ENCODE measurements around the gene ANKRA2. TPM values are rescaled to one million over a fixed set of nuclear protein-coding genes. Genes with fewer than 3 reads are reported as not detected.
A peak's percentile ranks its signal among the peaks of the same experiment; 100 is the strongest.

ANKRA2 gene
- total and polyA plus RNA-seq, 9 of the 15 experiments (the other 6 are each of a cell fraction or from before 2014, with no cell fraction given) = 7.9 to 28.7 (median 12.8) TPM

DNA sequence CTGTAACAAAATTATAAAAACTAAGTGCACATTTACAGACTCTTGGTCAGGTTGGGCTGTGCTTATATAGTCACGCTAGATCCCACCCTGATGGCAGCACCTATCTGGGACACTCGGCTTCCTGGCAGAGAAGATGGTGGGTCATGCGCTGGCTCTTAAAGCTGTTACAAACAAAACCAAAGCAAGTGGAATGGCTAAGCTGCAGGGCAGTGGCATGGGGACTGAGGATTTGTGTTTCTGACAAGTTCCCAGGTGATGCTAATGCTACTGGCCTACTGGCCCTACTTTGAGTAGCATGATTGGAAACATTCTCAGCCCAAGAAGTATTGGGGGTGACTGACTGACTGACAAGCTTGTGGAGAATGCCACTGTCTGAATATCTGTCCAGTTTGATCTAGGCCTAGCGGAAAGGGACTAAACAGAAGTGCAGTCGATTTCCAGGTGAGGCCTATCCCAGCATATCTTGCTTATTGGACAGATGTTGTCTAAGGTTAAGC lies 58.9 kb downstream of the ANKRA2 start (continued):
- TF ChIP-seq, protein P1, sequence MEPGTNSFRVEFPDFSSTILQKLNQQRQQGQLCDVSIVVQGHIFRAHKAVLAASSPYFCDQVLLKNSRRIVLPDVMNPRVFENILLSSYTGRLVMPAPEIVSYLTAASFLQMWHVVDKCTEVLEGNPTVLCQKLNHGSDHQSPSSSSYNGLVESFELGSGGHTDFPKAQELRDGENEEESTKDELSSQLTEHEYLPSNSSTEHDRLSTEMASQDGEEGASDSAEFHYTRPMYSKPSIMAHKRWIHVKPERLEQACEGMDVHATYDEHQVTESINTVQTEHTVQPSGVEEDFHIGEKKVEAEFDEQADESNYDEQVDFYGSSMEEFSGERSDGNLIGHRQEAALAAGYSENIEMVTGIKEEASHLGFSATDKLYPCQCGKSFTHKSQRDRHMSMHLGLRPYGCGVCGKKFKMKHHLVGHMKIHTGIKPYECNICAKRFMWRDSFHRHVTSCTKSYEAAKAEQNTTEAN (CRISPR knock-in tag; IDR thresholded peaks at IDR 0.05) = no peak
- no peak for TF ChIP-seq ZC3H8 (IDR thresholded peaks at IDR 0.05)
- TF ChIP-seq FUS (optimal IDR thresholded peaks at IDR 0.05; ENCODE audit: low read depth, low read length) = no peak
- no peak for TF ChIP-seq ZFP30 (CRISPR knock-in tag; IDR thresholded peaks at IDR 0.05; ENCODE audit: borderline replicate concordance)
- TF ChIP-seq, protein P2, sequence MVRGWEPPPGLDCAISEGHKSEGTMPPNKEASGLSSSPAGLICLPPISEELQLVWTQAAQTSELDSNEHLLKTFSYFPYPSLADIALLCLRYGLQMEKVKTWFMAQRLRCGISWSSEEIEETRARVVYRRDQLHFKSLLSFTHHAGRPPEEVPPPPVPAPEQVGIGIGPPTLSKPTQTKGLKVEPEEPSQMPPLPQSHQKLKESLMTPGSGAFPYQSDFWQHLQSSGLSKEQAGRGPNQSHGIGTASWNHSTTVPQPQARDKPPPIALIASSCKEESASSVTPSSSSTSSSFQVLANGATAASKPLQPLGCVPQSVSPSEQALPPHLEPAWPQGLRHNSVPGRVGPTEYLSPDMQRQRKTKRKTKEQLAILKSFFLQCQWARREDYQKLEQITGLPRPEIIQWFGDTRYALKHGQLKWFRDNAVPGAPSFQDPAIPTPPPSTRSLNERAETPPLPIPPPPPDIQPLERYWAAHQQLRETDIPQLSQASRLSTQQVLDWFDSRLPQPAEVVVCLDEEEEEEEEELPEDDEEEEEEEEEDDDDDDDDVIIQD (CRISPR knock-in tag; IDR thresholded peaks at IDR 0.05) = no peak
- TF ChIP-seq, protein P3, sequence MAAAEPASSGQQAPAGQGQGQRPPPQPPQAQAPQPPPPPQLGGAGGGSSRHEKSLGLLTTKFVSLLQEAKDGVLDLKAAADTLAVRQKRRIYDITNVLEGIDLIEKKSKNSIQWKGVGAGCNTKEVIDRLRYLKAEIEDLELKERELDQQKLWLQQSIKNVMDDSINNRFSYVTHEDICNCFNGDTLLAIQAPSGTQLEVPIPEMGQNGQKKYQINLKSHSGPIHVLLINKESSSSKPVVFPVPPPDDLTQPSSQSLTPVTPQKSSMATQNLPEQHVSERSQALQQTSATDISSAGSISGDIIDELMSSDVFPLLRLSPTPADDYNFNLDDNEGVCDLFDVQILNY (CRISPR knock-in tag; IDR thresholded peaks at IDR 0.05) = no peak
- TF ChIP-seq BRF1 (IDR thresholded peaks at IDR 0.05; ENCODE audit: borderline replicate concordance, extremely low read depth, insufficient read length) = no peak
- TF ChIP-seq MCM2 (IDR thresholded peaks at IDR 0.05; ENCODE audit: low read depth) = no peak
- no peak for TF ChIP-seq KAT8 (IDR thresholded peaks at IDR 0.05; ENCODE audit: low read depth)
- TF ChIP-seq, protein P4, sequence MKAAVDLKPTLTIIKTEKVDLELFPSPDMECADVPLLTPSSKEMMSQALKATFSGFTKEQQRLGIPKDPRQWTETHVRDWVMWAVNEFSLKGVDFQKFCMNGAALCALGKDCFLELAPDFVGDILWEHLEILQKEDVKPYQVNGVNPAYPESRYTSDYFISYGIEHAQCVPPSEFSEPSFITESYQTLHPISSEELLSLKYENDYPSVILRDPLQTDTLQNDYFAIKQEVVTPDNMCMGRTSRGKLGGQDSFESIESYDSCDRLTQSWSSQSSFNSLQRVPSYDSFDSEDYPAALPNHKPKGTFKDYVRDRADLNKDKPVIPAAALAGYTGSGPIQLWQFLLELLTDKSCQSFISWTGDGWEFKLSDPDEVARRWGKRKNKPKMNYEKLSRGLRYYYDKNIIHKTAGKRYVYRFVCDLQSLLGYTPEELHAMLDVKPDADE (conservative IDR thresholded peaks at IDR 0.05; ENCODE audit: control insufficient read depth, low read depth, low read length) = no peak
- TF ChIP-seq ZNF584 (CRISPR knock-in tag; IDR thresholded peaks at IDR 0.05; ENCODE audit: low read depth) = no peak
- no peak for TF ChIP-seq ZNF830 (CRISPR knock-in tag; IDR thresholded peaks at IDR 0.05)
- peak; percentile 32; the same call in 1 of the 2 replicates for TF ChIP-seq POLR2AphosphoS5 (IDR thresholded peaks at IDR 0.05; ENCODE audit: control insufficient read depth, insufficient read depth, low read depth, low read length)
- no peak for TF ChIP-seq ZEB2 (IDR thresholded peaks at IDR 0.05)
- TF ChIP-seq, protein P5, sequence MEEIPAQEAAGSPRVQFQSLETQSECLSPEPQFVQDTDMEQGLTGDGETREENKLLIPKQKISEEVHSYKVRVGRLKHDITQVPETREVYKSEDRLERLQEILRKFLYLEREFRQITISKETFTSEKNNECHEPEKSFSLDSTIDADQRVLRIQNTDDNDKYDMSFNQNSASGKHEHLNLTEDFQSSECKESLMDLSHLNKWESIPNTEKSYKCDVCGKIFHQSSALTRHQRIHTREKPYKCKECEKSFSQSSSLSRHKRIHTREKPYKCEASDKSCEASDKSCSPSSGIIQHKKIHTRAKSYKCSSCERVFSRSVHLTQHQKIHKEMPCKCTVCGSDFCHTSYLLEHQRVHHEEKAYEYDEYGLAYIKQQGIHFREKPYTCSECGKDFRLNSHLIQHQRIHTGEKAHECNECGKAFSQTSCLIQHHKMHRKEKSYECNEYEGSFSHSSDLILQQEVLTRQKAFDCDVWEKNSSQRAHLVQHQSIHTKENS (CRISPR knock-in tag; IDR thresholded peaks at IDR 0.05) = no peak
- TF ChIP-seq, protein P6, sequence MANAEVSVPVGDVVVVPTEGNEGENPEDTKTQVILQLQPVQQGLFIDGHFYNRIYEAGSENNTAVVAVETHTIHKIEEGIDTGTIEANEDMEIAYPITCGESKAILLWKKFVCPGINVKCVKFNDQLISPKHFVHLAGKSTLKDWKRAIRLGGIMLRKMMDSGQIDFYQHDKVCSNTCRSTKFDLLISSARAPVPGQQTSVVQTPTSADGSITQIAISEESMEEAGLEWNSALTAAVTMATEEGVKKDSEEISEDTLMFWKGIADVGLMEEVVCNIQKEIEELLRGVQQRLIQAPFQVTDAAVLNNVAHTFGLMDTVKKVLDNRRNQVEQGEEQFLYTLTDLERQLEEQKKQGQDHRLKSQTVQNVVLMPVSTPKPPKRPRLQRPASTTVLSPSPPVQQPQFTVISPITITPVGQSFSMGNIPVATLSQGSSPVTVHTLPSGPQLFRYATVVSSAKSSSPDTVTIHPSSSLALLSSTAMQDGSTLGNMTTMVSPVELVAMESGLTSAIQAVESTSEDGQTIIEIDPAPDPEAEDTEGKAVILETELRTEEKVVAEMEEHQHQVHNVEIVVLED (CRISPR knock-in tag; IDR thresholded peaks at IDR 0.05) = no peak
- TF ChIP-seq TCF3 (CRISPR knock-in tag; IDR thresholded peaks at IDR 0.05) = no peak
- TF ChIP-seq ILK (tag; IDR thresholded peaks at IDR 0.05; ENCODE audit: borderline replicate concordance, low read depth) = no peak
- TF ChIP-seq TFAM (CRISPR knock-in tag; conservative IDR thresholded peaks at IDR 0.05) = no peak
- TF ChIP-seq POLR2AphosphoS2 (IDR thresholded peaks at IDR 0.05; ENCODE audit: low read length) = peak; percentile 82
